ENCODE data around the gene KRT72.
A peak's percentile ranks its signal among the peaks of the same experiment; 100 is the strongest.

KRT72 gene

GRCh38 chr12:52600941-52601481 lies at the start of gene KRT72:
Gene KRT72, minus strand, starts transcription at chr12:52601463. Its CDS starts 11 bp downstream, at chr12:52601452.
- no peak for DNase-seq

GRCh38 chr12:52650520-52651081 lies 49.3 kb upstream of the KRT72 start:
- DNase-seq = no peak

- DNase-seq = no peak
Observed at GRCh38 chr12:52649066-52649465, 47.8 kb upstream of the KRT72 start.

GRCh38 chr12:52648012-52648550 lies 46.8 kb upstream of the KRT72 start:
- DNase-seq = no peak

GRCh38 chr12:52647601-52648000 lies 46.3 kb upstream of the KRT72 start:
- DNase-seq = no peak

- no peak for DNase-seq
Observed at GRCh38 chr12:52646613-52647012, 45.4 kb upstream of the KRT72 start.

GRCh38 chr12:52645982-52646381 lies 44.7 kb upstream of the KRT72 start:
- no peak for DNase-seq

GRCh38 chr12:52645120-52645761 lies 44.0 kb upstream of the KRT72 start:
- peak; percentile 11 for DNase-seq

- no peak for DNase-seq
Observed at GRCh38 chr12:52644078-52644415, 42.8 kb upstream of the KRT72 start.

- DNase-seq = no peak
Observed at GRCh38 chr12:52643233-52644077, 42.2 kb upstream of the KRT72 start.

- DNase-seq = no peak
Observed at GRCh38 chr12:52641468-52641867, 40.2 kb upstream of the KRT72 start.

- DNase-seq = no peak
Observed at GRCh38 chr12:52637299-52637698, 36.0 kb upstream of the KRT72 start.

GRCh38 chr12:52636592-52637258 lies 35.5 kb upstream of the KRT72 start:
- DNase-seq = no peak

- DNase-seq = no peak
Observed at GRCh38 chr12:52636189-52636588, 34.9 kb upstream of the KRT72 start.

GRCh38 chr12:52634266-52635056 lies 33.2 kb upstream of the KRT72 start:
- DNase-seq = no peak

GRCh38 chr12:52633383-52633782 lies 32.1 kb upstream of the KRT72 start:
- DNase-seq = no peak

GRCh38 chr12:52632656-52633055 lies 31.4 kb upstream of the KRT72 start:
- no peak for DNase-seq

- no peak for DNase-seq
Observed at GRCh38 chr12:52631676-52632459, 30.6 kb upstream of the KRT72 start.

GRCh38 chr12:52631264-52631663 lies 30.0 kb upstream of the KRT72 start:
- no peak for DNase-seq

GRCh38 chr12:52630599-52631200 lies 29.4 kb upstream of the KRT72 start:
- no peak for DNase-seq

GRCh38 chr12:52630008-52630500 lies 28.8 kb upstream of the KRT72 start:
- no peak for DNase-seq
